Measurements from ENCODE around the gene RGMB. TPM values are rescaled to one million over a fixed set of nuclear protein-coding genes. Genes with fewer than 3 reads are reported as not detected.

RGMB gene
- 16.8 and 22.3 TPM in 2 replicates for total RNA-seq

GRCh38 chr5:98773464-98774191 lies at the start of gene RGMB:
Gene RGMB (plus strand): TSS chr5:98773663. CDS start chr5:98774071, 408 bp downstream.

Other genes with a start within 250 kb of the RGMB start
- gene CHD1, start 155.3 kb downstream of the RGMB start, total RNA-seq, result 15.2 and 26.8 TPM in 2 replicates

Data from airway epithelial cell (primary cell).